Neural progenitor cell (in vitro differentiated cells): ENCODE results near the gene RGS12.

ENCODE experiments used
- EZH2 ChIP-seq: fragments of 200-600 bp; sonication (generic); IDR thresholded peaks from 2 replicates; pipeline ENCODE4 v1.6.1; 2017; ENCODE audit warnings: antibody characterized with exemption, mild to moderate bottlenecking, moderate library complexity
- TF ChIP-seq, protein P1 (sequence below): fragments of 200-600 bp; sonication (generic); IDR thresholded peaks from 2 replicates; pipeline ENCODE4 v1.5.1; 2017; ENCODE audit warnings: antibody characterized with exemption, mild to moderate bottlenecking

DNA sequence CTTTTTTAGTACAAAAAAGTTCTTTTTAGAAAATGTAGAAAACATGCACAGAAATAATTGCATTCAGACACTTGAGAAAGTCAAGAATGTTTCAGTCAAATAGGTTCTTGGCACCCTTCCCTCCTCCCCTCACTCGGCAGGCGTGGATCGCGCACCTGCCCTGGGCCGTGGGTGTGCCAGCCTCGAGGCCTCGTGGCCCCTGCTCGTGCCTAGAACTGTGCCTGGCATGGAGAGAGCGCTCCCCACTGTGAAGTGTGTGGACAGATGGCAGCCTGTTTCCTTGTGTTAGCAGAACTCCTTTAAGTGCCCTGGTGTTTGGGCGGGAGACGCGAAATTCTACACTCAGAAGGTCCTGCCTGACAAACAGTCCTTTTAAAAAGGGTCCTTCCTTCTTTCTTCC is 14.7 kb downstream of the RGS12 start:
- TF ChIP-seq, protein P1, sequence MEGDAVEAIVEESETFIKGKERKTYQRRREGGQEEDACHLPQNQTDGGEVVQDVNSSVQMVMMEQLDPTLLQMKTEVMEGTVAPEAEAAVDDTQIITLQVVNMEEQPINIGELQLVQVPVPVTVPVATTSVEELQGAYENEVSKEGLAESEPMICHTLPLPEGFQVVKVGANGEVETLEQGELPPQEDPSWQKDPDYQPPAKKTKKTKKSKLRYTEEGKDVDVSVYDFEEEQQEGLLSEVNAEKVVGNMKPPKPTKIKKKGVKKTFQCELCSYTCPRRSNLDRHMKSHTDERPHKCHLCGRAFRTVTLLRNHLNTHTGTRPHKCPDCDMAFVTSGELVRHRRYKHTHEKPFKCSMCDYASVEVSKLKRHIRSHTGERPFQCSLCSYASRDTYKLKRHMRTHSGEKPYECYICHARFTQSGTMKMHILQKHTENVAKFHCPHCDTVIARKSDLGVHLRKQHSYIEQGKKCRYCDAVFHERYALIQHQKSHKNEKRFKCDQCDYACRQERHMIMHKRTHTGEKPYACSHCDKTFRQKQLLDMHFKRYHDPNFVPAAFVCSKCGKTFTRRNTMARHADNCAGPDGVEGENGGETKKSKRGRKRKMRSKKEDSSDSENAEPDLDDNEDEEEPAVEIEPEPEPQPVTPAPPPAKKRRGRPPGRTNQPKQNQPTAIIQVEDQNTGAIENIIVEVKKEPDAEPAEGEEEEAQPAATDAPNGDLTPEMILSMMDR = no peak
- no peak for TF ChIP-seq EZH2
